Skeletal muscle satellite cell (primary cell): ENCODE results near the gene FAM174C.

Experiments
- H3K27me3 ChIP-seq: 2 replicates; pipeline ENCODE4 v1.7.0; 2013; ENCODE audit warnings: low read length; ENCODE audit not compliant: control insufficient read depth, insufficient read depth
- H3K36me3 ChIP-seq: 2 replicates; pipeline ENCODE4 v1.7.0; 2013; ENCODE audit warnings: mild to moderate bottlenecking, control low read depth, low read length; ENCODE audit not compliant: insufficient read depth
- H3K4me1 ChIP-seq: 2 replicates; pipeline ENCODE4 v1.7.0; 2013; ENCODE audit warnings: low read length; ENCODE audit not compliant: control insufficient read depth, insufficient read depth
- H3K4me2 ChIP-seq: 2 replicates; pipeline ENCODE4 v1.7.0; 2013; ENCODE audit warnings: mild to moderate bottlenecking, low read length
- H3K4me3 ChIP-seq: 2 replicates; pipeline ENCODE4 v1.7.0; 2013; ENCODE audit warnings: low read length
- H3K9ac ChIP-seq: 2 replicates; pipeline ENCODE4 v1.7.0; 2013; ENCODE audit warnings: mild to moderate bottlenecking, low read depth, low read length, moderate library complexity
- H3K9me3 ChIP-seq: replicated peaks from 2 replicates; pipeline ENCODE4 v1.7.0; 2013; ENCODE audit warnings: mild to moderate bottlenecking, control low read depth, low read length

The FAM174C gene

DNA sequence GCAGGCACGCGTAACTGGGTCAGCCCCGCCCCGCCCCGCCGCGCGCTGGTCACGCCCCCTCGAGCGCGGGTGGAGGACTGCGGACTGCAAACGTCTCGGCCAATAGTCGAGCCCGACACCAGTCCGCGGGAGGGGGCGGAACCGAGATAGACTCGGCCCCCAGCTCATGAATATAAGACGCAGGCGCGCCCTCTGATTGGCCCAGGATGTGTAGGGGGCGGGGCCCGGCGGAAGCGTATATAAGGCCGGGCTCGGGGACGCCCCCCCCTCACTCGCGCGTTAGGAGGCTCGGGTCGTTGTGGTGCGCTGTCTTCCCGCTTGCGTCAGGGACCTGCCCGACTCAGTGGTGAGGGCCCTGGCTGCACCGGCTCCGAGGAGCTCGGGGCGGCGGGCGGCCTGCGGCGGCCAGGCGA is 6.3 kb upstream of the FAM174C start, which contains the start of gene CIRBP:
Gene CIRBP (plus strand): TSS at position 268 of the 413 bp plus-strand sequence. CDS start 1,602 bp downstream, outside the sequence.
- peak within 1 kb of the TSS; percentile 83 for H3K4me3 ChIP-seq
- H3K4me1 ChIP-seq = peaks cover 80% of the 10 kb centered on the region
- H3K9me3 ChIP-seq = no peaks in the 10 kb centered on the region
- peaks cover 34% of the 10 kb centered on the region for H3K36me3 ChIP-seq
- no peaks in the 10 kb centered on the region for H3K27me3 ChIP-seq
- peak within 1 kb of the TSS; percentile 100 for H3K4me2 ChIP-seq
- H3K9ac ChIP-seq = peak within 1 kb of the TSS; percentile 96

DNA sequence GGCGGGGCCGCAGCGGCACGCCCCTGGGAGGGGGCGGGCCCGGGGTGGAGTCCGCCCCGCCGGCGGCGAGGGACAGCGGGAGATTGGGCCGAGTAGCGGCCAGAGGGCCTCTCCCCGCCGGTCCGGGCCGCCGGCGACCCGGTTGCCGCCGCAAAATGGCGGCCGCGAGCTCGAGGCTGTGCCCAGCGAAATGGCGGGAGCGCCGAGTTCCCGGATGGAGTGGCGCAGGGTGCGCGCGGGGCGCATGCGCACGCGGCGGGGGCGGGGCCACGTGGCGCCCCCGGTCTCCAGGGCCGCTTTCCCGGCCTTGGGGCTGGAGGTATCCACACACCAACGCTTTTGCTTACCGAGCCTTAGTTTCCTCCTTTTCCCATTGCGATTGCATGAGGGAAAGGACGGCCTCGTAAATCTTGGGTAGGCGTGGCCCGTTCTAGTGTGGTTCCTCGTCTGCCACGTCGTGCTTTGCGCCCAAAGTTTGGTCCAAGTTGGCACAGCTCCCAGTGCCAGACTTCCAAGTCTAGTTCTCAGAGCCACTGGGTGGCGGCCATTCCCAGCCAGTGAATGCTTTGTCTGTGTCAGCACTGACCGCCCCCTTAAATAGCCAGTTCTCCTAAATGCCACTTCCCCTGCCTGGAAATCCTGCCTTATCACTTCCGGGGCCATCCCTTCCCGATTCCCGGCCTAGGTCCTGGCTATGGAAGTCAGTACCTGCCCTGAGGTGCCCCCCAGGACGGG is 5.7 kb upstream of the FAM174C start:
- H3K9ac ChIP-seq = peak overlapping the region; percentile 96
- peaks cover 40% of the 10 kb centered on the region for H3K36me3 ChIP-seq
- peak overlapping the region; percentile 83 for H3K4me3 ChIP-seq
- H3K9me3 ChIP-seq = no peaks in the 10 kb centered on the region
- H3K4me1 ChIP-seq = peaks cover 81% of the 10 kb centered on the region
- H3K4me2 ChIP-seq = peak overlapping the region; percentile 100
- H3K27me3 ChIP-seq = no peaks in the 10 kb centered on the region

- H3K9me3 ChIP-seq = no peaks in the 10 kb centered on the region
- H3K4me3 ChIP-seq = peak overlapping the region; percentile 83
Observed at GRCh38 chr19:1270213-1270853, 5.0 kb upstream of the FAM174C start.

GRCh38 chr19:1270854-1271527 is 4.3 kb upstream of the FAM174C start:
- Histone ChIP-seq H3K9me3 (no peaks in the 10 kb centered on the region), H3K27me3 (no peaks in the 10 kb centered on the region), H3K9ac (peak overlapping the region; percentile 96), H3K36me3 (peaks cover 45% of the 10 kb centered on the region), H3K4me3 (peak overlapping the region; percentile 83), H3K4me2 (peak overlapping the region; percentile 100), H3K4me1 (peaks cover 77% of the 10 kb centered on the region)

More at GRCh38 chr19:1270213-1270853, 5.0 kb upstream of the FAM174C start:
- peaks cover 80% of the 10 kb centered on the region for H3K4me1 ChIP-seq
- no peaks in the 10 kb centered on the region for H3K27me3 ChIP-seq
- peak overlapping the region; percentile 96 for H3K9ac ChIP-seq
- peaks cover 45% of the 10 kb centered on the region for H3K36me3 ChIP-seq
- peak overlapping the region; percentile 100 for H3K4me2 ChIP-seq

DNA sequence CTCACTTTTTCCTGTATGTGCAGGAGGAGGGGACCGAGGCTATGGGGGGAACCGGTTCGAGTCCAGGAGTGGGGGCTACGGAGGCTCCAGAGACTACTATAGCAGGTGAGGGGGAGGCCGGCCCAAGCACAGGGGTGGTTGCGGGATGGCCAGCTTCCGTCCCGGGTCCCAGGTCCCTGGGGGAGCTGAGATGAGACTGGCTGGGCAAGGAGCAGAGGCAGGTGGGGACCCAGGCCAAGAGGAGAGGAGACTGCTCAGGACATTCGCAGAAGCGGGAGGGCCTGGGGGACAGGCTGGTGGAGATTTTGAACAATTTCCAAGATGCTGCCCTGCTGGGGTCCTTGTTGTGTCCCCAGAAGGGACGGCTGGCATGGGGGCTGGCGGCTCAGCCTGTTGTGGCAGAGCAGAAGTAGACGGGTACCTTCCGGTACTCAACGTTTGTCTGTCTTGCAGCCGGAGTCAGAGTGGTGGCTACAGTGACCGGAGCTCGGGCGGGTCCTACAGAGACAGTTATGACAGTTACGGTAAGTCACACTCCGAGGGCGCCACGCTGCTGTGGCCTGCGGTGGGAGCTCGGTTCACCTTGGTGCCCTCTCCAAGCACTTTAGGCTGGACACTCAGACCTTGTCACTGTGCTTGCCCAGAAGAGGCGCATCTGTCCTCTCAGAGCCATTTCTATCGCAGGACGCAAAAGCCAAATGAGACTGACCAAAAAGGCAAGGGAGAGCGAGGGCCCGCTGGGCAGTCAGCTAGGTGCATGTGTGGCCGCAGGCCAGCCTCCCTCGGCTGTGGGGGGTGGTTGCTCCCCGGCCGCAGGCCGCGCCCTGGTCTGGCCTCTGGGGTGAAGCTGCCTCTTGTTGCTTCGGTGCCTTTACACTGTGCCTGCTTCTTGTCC is 3.6 kb upstream of the FAM174C start:
- peak overlapping the region; percentile 96 for H3K9ac ChIP-seq
- H3K36me3 ChIP-seq = peaks cover 45% of the 10 kb centered on the region
- peak overlapping the region; percentile 83 for H3K4me3 ChIP-seq
- H3K27me3 ChIP-seq = no peaks in the 10 kb centered on the region
- H3K4me2 ChIP-seq = peak overlapping the region; percentile 100
- H3K4me1 ChIP-seq = peaks cover 81% of the 10 kb centered on the region
- no peaks in the 10 kb centered on the region for H3K9me3 ChIP-seq

DNA sequence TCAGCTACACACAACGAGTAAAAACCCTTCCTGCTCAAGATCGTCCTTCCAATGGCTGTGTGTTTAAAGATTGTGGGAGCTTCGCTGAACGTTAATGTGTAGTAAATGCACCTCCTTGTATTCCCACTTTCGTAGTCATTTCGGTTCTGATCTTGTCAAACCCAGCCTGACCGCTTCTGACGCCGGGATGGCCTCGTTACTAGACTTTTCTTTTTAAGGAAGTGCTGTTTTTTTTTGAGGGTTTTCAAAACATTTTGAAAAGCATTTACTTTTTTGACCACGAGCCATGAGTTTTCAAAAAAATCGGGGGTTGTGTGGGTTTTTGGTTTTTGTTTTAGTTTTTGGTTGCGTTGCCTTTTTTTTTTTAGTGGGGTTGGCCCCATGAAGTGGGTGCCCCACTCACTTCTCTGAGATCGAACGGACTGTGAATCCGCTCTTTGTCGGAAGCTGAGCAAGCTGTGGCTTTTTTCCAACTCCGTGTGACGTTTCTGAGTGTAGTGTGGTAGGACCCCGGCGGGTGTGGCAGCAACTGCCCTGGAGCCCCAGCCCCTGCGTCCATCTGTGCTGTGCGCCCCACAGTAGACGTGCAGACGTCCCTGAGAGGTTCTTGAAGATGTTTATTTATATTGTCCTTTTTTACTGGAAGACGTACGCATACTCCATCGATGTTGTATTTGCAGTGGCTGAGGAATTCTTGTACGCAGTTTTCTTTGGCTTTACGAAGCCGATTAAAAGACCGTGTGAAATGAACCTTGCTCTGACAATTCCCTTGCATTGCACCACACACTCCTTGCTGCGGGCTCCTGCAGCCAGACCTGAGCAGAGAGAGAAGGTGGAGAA is 2.7 kb upstream of the FAM174C start:
- Histone ChIP-seq H3K27me3 (no peaks in the 10 kb centered on the region), H3K4me2 (peak overlapping the region; percentile 100), H3K9ac (no peak overlapping the region), H3K9me3 (no peaks in the 10 kb centered on the region), H3K4me1 (peaks cover 75% of the 10 kb centered on the region), H3K36me3 (peaks cover 51% of the 10 kb centered on the region), H3K4me3 (peak overlapping the region; percentile 83)

- Histone ChIP-seq H3K36me3 (peaks cover 51% of the 10 kb centered on the region), H3K27me3 (no peaks in the 10 kb centered on the region), H3K9ac (no peak overlapping the region), H3K4me3 (no peak overlapping the region), H3K4me1 (peaks cover 67% of the 10 kb centered on the region), H3K9me3 (no peaks in the 10 kb centered on the region), H3K4me2 (peak overlapping the region; percentile 96)
Observed at GRCh38 chr19:1273263-1274041, 1.9 kb upstream of the FAM174C start.

DNA sequence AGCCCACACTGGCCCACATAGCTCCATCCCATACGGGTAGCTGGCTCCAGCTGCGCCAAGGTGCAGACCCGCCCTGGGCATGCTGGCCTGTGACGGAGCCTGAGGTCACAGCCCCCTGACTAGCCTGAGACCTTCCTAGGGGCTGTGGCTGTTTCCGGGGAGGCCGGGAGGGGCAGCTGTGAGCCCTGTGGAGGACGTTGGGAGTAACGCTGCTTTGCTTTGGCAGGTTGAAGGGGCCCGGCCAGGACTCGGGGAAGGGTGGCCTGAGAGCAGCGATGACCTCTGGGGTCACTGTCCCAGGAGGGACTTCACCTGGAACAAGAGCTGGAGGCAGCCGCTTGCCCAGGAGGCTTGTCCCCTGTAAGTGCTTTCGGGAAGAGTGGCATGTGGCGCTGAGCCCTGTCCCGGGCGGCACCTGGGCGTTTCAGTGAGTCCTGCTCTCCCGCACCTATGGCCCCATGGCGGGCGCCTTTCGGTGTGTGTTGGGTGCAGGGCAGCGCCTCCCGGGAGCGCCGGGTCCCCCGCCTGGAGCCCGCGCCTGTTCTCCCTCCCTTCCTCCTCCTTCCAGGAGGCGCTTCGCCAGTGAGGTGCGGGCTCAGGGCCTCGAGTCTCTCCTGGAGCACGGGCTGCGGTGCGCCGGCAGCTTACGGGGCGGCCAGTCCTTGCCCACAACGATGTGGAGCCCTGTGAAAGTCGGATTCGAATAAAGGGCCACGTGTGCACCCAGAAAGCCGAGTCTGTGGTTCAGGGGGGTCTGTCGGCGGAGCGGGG is 1.1 kb upstream of the FAM174C start:
- H3K4me3 ChIP-seq = peak overlapping the region; percentile 76
- H3K36me3 ChIP-seq = peaks cover 58% of the 10 kb centered on the region
- H3K4me2 ChIP-seq = peak overlapping the region; percentile 96
- no peaks in the 10 kb centered on the region for H3K9me3 ChIP-seq
- H3K9ac ChIP-seq = peak overlapping the region; percentile 92
- H3K4me1 ChIP-seq = peaks cover 63% of the 10 kb centered on the region
- H3K27me3 ChIP-seq = no peaks in the 10 kb centered on the region

GRCh38 chr19:1274852-1275259 is 474 bp upstream of the FAM174C start:
- peak overlapping the region; percentile 96 for H3K4me2 ChIP-seq
- peaks cover 62% of the 10 kb centered on the region for H3K36me3 ChIP-seq
- peaks cover 61% of the 10 kb centered on the region for H3K4me1 ChIP-seq
- peak overlapping the region; percentile 92 for H3K9ac ChIP-seq
- H3K9me3 ChIP-seq = no peaks in the 10 kb centered on the region
- H3K4me3 ChIP-seq = peak overlapping the region; percentile 76
- no peaks in the 10 kb centered on the region for H3K27me3 ChIP-seq
